GM19467 (cell line): Measurements from ENCODE around the gene SLC6A3.
"Not testable (repeated sequence)": the region's sequence is repeated elsewhere in the genome, so short reads cannot be mapped to it uniquely, and the experiment has no call there.

Experiments
- ATAC-seq: cut with Tn5 transposase; IDR thresholded peaks from one replicate; pipeline ENCODE4 v1.9.1; 2021; ENCODE audit warnings: mild to moderate bottlenecking, moderate library complexity; ENCODE audit not compliant: unreplicated experiment

The SLC6A3 gene

DNA sequence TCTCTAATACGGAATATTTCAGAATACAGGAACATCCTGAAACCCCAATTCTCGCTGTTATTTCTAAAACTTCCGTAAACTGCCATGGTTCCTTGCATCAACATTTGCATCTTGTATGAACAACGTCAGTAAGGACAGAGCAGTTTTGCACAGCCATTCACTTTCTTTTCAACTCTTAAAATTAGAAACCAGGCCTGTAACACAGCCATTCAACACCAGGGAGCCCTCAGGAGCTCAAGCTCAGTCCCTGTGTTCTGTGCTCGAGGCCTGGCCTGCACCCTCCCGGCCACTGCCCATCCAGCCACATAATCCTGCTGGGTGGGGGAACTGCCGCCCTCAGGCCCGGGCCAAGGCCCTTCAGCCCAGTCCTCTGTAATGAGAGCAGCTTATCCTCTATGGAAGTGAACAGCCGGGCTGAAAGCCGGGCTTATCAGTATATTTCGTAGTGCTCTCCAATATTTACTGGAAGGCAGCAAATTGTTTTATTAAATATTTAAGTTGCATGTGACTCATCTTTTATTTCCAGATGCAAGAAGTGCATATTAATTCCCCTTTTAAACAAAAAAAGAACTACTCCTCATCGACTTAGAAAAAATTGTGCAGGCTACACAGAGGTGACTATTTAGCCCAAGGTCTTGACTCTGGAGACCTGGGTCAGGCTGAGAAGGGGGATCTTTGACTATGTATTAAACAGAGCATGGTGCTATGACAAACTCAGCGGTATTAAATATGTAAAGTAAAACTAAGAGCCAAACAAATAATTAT lies 33.2 kb upstream of the SLC6A3 start:
- no peak for ATAC-seq

- no peak for ATAC-seq
Observed at GRCh38 chr5:1477341-1477740, 32.1 kb upstream of the SLC6A3 start.

- no peak for ATAC-seq
Observed at GRCh38 chr5:1476967-1477310, 31.7 kb upstream of the SLC6A3 start.

DNA sequence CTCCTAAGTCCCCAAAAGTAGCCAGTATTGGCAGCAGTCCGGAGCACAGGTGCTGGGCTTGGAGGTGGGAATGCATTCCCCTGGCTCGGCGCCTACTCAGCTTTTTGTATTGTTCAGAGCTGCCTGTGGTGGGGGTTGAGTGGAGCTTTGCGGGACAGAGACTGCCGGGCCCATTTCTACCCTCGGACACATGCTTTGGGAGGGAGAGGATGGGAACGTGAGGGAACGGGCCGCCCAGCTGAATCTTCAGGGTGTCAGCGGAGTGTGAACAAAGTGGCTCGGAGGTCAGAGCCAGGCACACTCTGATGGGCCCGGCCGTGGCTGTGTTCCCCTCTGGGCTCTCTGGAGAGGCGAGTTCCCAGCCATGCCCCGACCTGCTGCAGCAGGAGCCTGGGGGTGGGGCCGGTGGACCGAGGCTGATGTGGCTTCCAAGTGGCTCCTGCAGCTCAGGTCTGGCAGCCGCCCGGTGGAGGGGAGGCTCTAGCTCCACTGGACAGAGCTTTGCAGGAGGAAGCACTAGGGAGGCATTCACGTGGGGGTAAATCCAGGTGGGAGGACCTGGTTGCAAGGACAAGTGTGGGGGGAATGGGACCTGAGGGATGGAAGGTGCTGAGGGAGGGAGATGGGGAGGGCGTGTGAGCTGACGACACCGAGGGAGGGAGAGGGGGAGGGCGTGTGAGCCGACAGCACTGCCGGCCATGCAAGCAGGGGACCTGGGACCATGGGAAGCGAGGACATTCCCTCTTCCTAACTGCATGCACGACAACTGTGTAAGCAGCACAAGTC lies 31.1 kb upstream of the SLC6A3 start:
- ATAC-seq, result no peak

GRCh38 chr5:1475544-1475900 lies 30.3 kb upstream of the SLC6A3 start:
- ATAC-seq, result not testable (repeated sequence)

- ATAC-seq, result no peak
Observed at GRCh38 chr5:1474866-1475543, 29.8 kb upstream of the SLC6A3 start.

- no peak for ATAC-seq
Observed at GRCh38 chr5:1474183-1474839, 29.1 kb upstream of the SLC6A3 start.

GRCh38 chr5:1473746-1474145 lies 28.5 kb upstream of the SLC6A3 start:
- ATAC-seq, result no peak

DNA sequence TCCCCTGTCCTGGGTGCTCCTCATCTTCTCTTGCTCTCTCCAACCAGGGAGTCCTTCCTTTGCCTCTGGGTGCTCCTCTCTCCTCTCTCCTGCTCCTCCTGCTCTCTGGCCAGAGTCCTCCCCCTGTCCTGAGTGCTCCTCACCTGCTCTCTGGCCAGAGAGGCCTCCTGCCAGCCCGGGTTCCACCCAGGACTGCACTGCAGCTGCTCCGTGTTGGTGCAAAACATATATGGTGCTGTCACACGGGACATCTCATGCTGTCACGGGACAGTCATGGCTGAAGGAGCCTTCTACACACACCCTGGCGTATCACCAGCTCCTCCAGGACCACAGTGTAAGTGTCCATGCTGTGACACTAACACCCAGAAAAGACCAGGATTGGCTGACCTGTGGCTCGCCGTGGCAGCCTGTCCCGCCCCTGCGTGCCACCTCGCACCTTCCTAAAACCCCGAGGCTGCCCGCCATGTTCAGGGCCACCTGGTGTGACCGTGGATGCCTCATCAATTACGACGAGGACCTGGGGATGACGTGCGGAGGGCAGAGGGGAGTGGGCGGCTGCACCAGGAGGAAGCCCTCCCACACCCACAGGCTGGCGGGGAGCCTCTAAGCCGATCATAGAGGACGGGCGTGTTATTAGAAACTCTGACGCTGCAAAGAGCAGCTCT lies 27.9 kb upstream of the SLC6A3 start:
- no peak for ATAC-seq

DNA sequence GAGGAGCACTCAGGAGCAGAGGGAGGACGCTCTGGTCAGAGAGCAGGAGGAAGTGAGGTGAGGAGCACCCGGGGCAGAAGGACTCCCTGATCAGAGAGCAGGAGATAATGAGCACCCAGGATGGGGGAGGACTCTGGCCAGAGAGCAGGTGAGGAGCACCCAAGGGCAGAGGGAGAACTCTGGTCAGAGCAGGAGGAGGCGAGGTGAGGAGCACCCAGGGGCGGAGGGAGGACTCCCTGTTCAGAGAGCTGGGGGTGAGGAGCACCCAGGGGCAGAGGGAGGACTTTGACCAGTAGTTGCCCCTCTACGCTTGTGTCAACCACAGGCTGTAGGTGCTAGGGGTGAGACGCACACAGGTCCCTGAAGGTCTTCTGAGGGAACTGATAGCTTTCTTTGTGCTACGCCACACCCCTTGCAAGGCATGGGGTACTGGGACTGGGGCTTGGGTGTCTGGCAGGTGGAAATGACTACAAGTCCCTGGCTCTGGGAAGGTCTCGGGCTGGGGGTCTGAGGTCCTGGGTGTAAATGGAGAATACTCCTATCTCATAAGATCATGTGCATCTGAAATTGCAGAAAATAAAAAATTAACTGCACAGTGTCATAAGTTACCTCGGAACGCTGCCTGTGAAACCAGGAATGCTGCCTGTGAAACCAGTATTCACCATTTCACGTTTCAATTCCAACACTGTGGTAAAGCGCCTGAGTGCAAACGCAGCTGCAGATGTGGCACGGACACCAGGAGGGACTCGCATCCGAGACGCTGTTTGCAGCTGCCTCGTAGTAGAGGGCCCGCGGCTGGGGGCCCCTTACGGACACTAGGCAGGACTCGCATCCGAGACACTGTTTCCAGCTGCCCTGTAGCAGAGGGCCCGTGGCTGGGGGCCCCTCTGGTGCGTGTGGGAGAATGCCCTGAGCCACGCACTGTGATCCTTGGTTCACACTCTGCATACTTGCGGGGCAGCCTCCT lies 27.0 kb upstream of the SLC6A3 start:
- no peak for ATAC-seq

DNA sequence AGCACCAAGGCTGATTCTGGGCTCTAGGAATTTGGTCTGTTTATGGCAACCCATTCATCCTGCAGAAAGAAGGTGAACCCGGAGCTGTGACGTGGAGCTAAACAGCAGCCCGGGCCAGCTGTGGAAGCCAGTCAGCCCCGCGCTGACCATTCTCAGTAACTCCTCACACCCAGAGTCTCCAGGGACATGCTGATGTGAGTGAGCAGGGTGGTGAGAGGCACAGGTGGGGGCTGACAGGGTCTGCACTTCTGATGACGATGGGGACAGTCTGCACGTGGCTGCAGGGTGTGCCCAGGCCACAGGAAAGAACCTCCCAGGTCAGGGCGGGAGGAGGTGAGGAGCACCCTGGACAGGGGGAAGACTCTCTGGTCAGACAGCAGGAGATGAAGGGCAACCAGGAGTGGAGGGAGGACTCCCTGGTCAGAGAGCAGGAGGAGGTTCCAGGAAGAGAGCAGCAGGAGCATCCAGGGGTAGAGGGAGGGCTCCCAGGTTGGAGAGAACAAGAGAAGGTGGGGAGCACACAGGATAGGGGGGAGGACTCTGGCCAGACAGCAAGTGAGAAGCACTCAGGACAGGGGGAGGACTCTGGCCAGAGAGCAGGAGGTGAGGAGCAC lies 26.1 kb upstream of the SLC6A3 start:
- ATAC-seq, result no peak

- no peak for ATAC-seq
Observed at GRCh38 chr5:1470762-1471211, 25.5 kb upstream of the SLC6A3 start.

- ATAC-seq, result no peak
Observed at GRCh38 chr5:1468629-1469527, 23.6 kb upstream of the SLC6A3 start.

GRCh38 chr5:1468247-1468612 lies 23.0 kb upstream of the SLC6A3 start:
- no peak for ATAC-seq

GRCh38 chr5:1467341-1468246 lies 22.4 kb upstream of the SLC6A3 start:
- no peak for ATAC-seq

GRCh38 chr5:1466631-1467265 lies 21.5 kb upstream of the SLC6A3 start:
- ATAC-seq, result no peak

GRCh38 chr5:1465966-1466471 lies 20.8 kb upstream of the SLC6A3 start:
- no peak for ATAC-seq
